Gastroesophageal sphincter (tissue), 3 donors: Measurements from ENCODE around the gene ST6GALNAC1.

Experiments
- CTCF ChIP-seq, 4 experiments: fragments of 200-600 bp in 2 of 4; fragments of 450-650 bp in 2 of 4; sonication (generic) in 1 of 4; IDR thresholded peaks; one replicate each; pipeline ENCODE4 v1.5.1; 2017 to 2019; ENCODE audit warnings: antibody characterized with exemption in 4 of 4, mild to moderate bottlenecking in 2 of 4, moderate library complexity in 2 of 4
- EP300 ChIP-seq: sonication (generic); formaldehyde crosslinking; IDR thresholded peaks from one replicate; pipeline ENCODE4 v1.6.1; 2017; ENCODE audit warnings: antibody characterized with exemption, mild to moderate bottlenecking
- POLR2A ChIP-seq, 2 donors: fragments of 450-650 bp; IDR thresholded peaks; one replicate each; pipeline ENCODE4 v1.6.1; 2017; ENCODE audit warnings: antibody characterized with exemption in 2 of 2, mild to moderate bottlenecking in 2 of 2, moderate library complexity in 1 of 2
- POLR2AphosphoS5 ChIP-seq: sonication (generic); formaldehyde crosslinking; IDR thresholded peaks from one replicate; pipeline ENCODE4 v1.6.1; 2017; ENCODE audit warnings: antibody characterized with exemption

- TF ChIP-seq POLR2AphosphoS5: no peak
- TF ChIP-seq CTCF (IDR thresholded peaks at IDR 0.05): no peak
- TF ChIP-seq POLR2A (IDR thresholded peaks at IDR 0.05): no peak
- no peak for TF ChIP-seq EP300
Measured at GRCh38 chr17:76625496-76625895, 18.1 kb downstream of the ST6GALNAC1 start.
